HCT116 (cell line): Measurements from ENCODE around the gene CEMIP2. TPM values are rescaled to one million over a fixed set of nuclear protein-coding genes. Genes with fewer than 3 reads are reported as not detected.

ENCODE experiments used
- ATAC-seq: fragments of 200-7000 bp; cut with Tn5 transposase; 2 replicates; pipeline ENCODE4 v1.9.1; 2020; ENCODE audit warnings: mild to moderate bottlenecking, moderate library complexity
- BruUV-seq: library from RNA; stranded (reverse); fragments of 400-500 nt; replicated peaks from 2 replicates; lab custom pipeline; 2021; lab: Mats Ljungman, UMichigan
- CTCF ChIA-PET: fragments of 300-600 bp; sonication (Branson Sonifier 250); formaldehyde crosslinking; loops from one replicate; lab custom pipeline; 2021; ENCODE audit warnings: antibody characterized with exemption; lab: Charles Lee
- POLR2A ChIA-PET: fragments of 300-600, 350-600 bp; sonication (Branson Sonifier 250); formaldehyde crosslinking; loops from one replicate; lab custom pipeline; 2021; ENCODE audit warnings: antibody characterized with exemption; lab: Charles Lee
- RAD21 ChIA-PET, 2 experiments: fragments of 300-600 bp; sonication (Branson Sonifier 250); formaldehyde crosslinking; loops; one replicate each; lab custom pipeline; 2023; ENCODE audit warnings: low total read pairs in 2 of 2; ENCODE audit not compliant: uncharacterized antibody in 2 of 2, unreplicated experiment in 2 of 2, low non-redundant PET in 1 of 2; lab: Charles Lee
- DNase-seq: peaks from one replicate; pipeline ENCODE4 v3.0.0-alpha.2; 2010; ENCODE audit warnings: low read depth, low spot score
- H2AFZ ChIP-seq: fragments of 200-600 bp; shearing (Covaris generic), sonication (generic); 2 replicates; pipeline ENCODE4 v1.6.1; 2017; ENCODE audit warnings: low read depth, mixed run types, mixed read lengths, antibody characterized with exemption, low read length; ENCODE audit not compliant: poor library complexity, severe bottlenecking
- H3K27ac ChIP-seq: 2 replicates; pipeline ENCODE4 v1.5.1; 2012; ENCODE audit warnings: low read depth, low read length
- H3K27me3 ChIP-seq: fragments of 200-600 bp; sonication (generic); 2 replicates; pipeline ENCODE4 v1.6.1; 2016; ENCODE audit warnings: mixed run types, low read length, mixed read lengths; ENCODE audit not compliant: insufficient read depth
- H3K36me3 ChIP-seq, 2 experiments: fragments of 200-500 bp in 1 of 2; fragments of 200-600 bp in 1 of 2; sonication (Bioruptor generic) in 1 of 2; sonication (generic) in 1 of 2; 2 replicates each; pipeline versions ENCODE4 v1.5.1 to v1.6.1; 2014 to 2016; ENCODE audit warnings: low read length in 2 of 2, inconsistent platforms in 1 of 2, mixed read lengths in 1 of 2, mixed run types in 1 of 2; ENCODE audit not compliant: insufficient read depth in 2 of 2, control insufficient read depth in 1 of 2
- H3K4me1 ChIP-seq, 2 experiments: fragments of 200-600 bp in 1 of 2; sonication (generic) in 1 of 2; 2 replicates each; pipeline versions ENCODE4 v1.5.1 to v1.6.1; 2012 to 2017; ENCODE audit warnings: low read length in 2 of 2, inconsistent platforms in 1 of 2, mild to moderate bottlenecking in 1 of 2, mixed read lengths in 1 of 2, mixed run types in 1 of 2, moderate library complexity in 1 of 2; ENCODE audit not compliant: insufficient read depth in 2 of 2, control insufficient read depth in 1 of 2
- H3K4me2 ChIP-seq: fragments of 200-600 bp; sonication (generic); 2 replicates; pipeline ENCODE4 v1.6.1; 2017; ENCODE audit warnings: mixed run types, low read length, mixed read lengths
- H3K4me3 ChIP-seq, 2 experiments: fragments of 200-600 bp in 1 of 2; sonication (generic) in 1 of 2; replicated peaks in 1 of 2; 2 replicates each; pipeline ENCODE4 v1.5.1; 2011 to 2016; ENCODE audit warnings: low read length in 2 of 2, control low read depth in 1 of 2, low read depth in 1 of 2, mild to moderate bottlenecking in 1 of 2, mixed read lengths in 1 of 2, mixed run types in 1 of 2
- H3K79me2 ChIP-seq: fragments of 200-600 bp; sonication (generic); 2 replicates; pipeline ENCODE4 v1.6.1; 2017; ENCODE audit warnings: mild to moderate bottlenecking, mixed run types, low read length, moderate library complexity, mixed read lengths; ENCODE audit not compliant: insufficient read depth
- H3K9ac ChIP-seq: fragments of 200-600 bp; sonication (generic); 2 replicates; pipeline ENCODE4 v1.6.1; 2016; ENCODE audit warnings: low read length, mixed read lengths
- H3K9me2 ChIP-seq: fragments of 200-600 bp; sonication (generic), shearing (Covaris generic); 2 replicates; pipeline ENCODE4 v1.6.1; 2017; ENCODE audit warnings: mixed run types, mild to moderate bottlenecking, moderate library complexity; ENCODE audit not compliant: insufficient read depth
- H3K9me3 ChIP-seq, 2 experiments: fragments of 200-500 bp in 1 of 2; fragments of 200-600 bp in 1 of 2; sonication (Bioruptor generic) in 1 of 2; sonication (generic) in 1 of 2; 2 replicates each; pipeline ENCODE4 v1.6.1; 2014 to 2017; ENCODE audit warnings: low read length in 2 of 2, mixed read lengths in 2 of 2, inconsistent platforms in 1 of 2, low read depth in 1 of 2, mild to moderate bottlenecking in 1 of 2, mixed run types in 1 of 2, moderate library complexity in 1 of 2; ENCODE audit not compliant: control insufficient read depth in 1 of 2, insufficient read depth in 1 of 2
- H4K20me1 ChIP-seq: fragments of 200-600 bp; sonication (generic), shearing (Covaris generic); 2 replicates; pipeline ENCODE4 v1.6.1; 2017; ENCODE audit warnings: mixed run types, mild to moderate bottlenecking, moderate library complexity; ENCODE audit not compliant: insufficient read depth
- CEBPB ChIP-seq: IDR thresholded peaks from 2 replicates; pipeline ENCODE4 v1.6.1; 2012; ENCODE audit warnings: low read depth
- ELF1 ChIP-seq: IDR thresholded peaks from 2 replicates; pipeline ENCODE4 v1.6.1; 2012; ENCODE audit warnings: low read depth, borderline replicate concordance
- FOSL1 ChIP-seq: IDR thresholded peaks from 2 replicates; pipeline ENCODE4 v1.6.1; 2012; ENCODE audit warnings: low read depth
- POLR2A ChIP-seq: IDR thresholded peaks from 2 replicates; pipeline ENCODE4 v1.7.0; 2011; ENCODE audit warnings: borderline replicate concordance; ENCODE audit not compliant: insufficient read depth, insufficient read length; ENCODE audit errors: extremely low read depth
- intact Hi-C: fragments of 100-400 bp; cut with micrococcal nuclease; formaldehyde crosslinking; loops from 2 replicates; pipeline ENCODE4 v1.10.0; 2022
- total RNA-seq: library from RNA; stranded (reverse); gene quantifications from one replicate; pipeline ENCODE4 v1.2.1, GENCODE V29; 2021; ENCODE audit not compliant: unreplicated experiment

The CEMIP2 gene
- total RNA-seq, 1 experiment from 2014 or later = 14.3 TPM

DNA sequence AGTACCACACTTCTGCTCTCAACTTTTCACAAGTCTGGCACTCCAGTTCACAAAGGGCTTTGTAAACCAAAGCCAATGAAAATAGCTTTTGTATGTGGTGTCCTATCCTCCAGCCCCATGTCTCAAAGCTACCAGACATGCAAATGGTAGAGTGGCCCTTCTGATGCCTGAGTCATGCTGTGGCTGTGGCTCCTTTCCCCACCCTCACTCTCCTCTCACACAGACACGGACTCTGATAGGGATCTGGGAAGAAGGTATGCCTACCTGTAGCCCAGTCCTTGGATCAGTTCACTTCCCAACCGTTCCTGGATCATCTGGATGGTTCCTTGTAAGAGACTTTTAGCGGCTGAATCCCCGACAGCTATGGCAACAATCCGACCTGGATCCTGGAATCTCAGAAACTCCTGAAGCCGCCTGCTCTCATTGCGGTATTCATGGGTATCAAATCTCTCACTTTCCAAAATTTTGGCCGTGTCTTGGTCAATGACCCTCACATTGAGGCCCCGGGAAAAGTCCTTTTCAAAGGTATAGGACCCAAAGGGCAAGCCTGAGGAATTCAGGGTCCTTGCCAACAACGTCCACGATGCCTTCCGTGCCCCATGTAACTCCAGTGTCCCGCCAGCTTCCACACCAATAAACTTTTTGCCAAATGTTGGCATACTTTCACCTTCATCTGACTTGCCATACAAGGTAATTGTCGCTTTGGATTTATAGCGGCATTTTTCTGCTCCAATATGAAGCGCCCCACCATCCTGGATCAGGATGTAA, 23.4 kb downstream of the CEMIP2 start:
- no peak for ATAC-seq
- H4K20me1 ChIP-seq = no peaks in the 10 kb centered on the region
- no peak overlapping the region for H3K4me2 ChIP-seq
- H3K9me3 ChIP-seq = no peaks in the 10 kb centered on the region
- no peaks in the 10 kb centered on the region for H3K79me2 ChIP-seq
- no TSS peak for BruUV-seq
- intact Hi-C loops = no loop called here
- no peaks in the 10 kb centered on the region for H3K9me2 ChIP-seq
- H3K9ac ChIP-seq = no peak overlapping the region
- RAD21 ChIA-PET = no interaction called here
- TF ChIP-seq ELF1 = no peak
- TF ChIP-seq, all 23 proteins: peak for 0
- no peaks in the 10 kb centered on the region for H3K36me3 ChIP-seq
- H3K27ac ChIP-seq = no peak overlapping the region
- POLR2A ChIA-PET = no interaction called here
- H3K4me3 ChIP-seq = no peak overlapping the region
- CTCF ChIA-PET = no interaction called here
- DNase-seq = no peak
- no peaks in the 10 kb centered on the region for H3K27me3 ChIP-seq
- no peak overlapping the region for H2AFZ ChIP-seq
- peaks cover 7 to 8% of the 10 kb centered on the region in 2 experiments; a peak in 2 of 4 replicates for H3K4me1 ChIP-seq

DNA sequence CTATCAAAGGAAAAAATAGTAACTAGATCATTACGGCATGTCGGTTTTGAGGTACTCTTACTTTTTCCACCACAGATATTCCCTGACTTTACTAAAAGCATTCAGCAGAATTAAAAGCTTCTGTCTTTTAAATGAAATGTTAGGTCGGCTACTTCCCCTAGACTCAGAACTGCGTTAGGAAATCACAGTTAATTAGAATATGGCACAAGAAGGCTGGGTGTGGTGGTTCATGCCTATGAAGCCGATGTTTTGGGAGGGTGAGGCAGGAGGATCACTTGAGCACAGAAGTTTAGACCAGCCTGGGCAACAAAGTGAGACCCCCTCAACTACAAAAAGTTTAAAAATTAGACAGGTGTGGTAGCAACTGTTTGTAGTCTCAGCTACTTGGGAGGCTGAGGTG, 24.4 kb downstream of the CEMIP2 start:
- Histone ChIP-seq H4K20me1 (no peaks in the 10 kb centered on the region), H2AFZ (no peak overlapping the region), H3K4me2 (no peak overlapping the region), H3K4me1 (peaks cover 7 to 8% of the 10 kb centered on the region in 2 experiments; a peak in 2 of 4 replicates), H3K79me2 (no peaks in the 10 kb centered on the region), H3K9me3 (no peaks in the 10 kb centered on the region), H3K9me2 (no peaks in the 10 kb centered on the region), H3K9ac (no peak overlapping the region), H3K27ac (no peak overlapping the region), H3K4me3 (no peak overlapping the region), H3K36me3 (no peaks in the 10 kb centered on the region), H3K27me3 (no peaks in the 10 kb centered on the region)
- ChIA-PET RAD21 (no interaction called here), CTCF (no interaction called here), POLR2A (no interaction called here)
- DNase-seq = no peak
- intact Hi-C loops = no loop called here
- BruUV-seq = no TSS peak
- no peak for TF ChIP-seq POLR2A
- no peak for TF ChIP-seq CEBPB
- TF ChIP-seq FOSL1 = no peak
- ATAC-seq = no peak
